ENCODE data around the gene PCDHGA8.
"Not testable (repeated sequence)": the region's sequence is repeated elsewhere in the genome, so short reads cannot be mapped to it uniquely, and the experiment has no call there.

The PCDHGA8 gene

GRCh38 chr5:141392429-141393198 lies at the start of gene PCDHGA8:
TSS of gene PCDHGA8 (plus strand) at chr5:141392633. CDS start at chr5:141392814, 181 bp downstream.
- DNase-seq = peak; percentile 39

GRCh38 chr5:141342773-141343172 lies 49.7 kb upstream of the PCDHGA8 start:
- DNase-seq = peak; percentile 4

- DNase-seq = peak; percentile 6
Measured at GRCh38 chr5:141343242-141343952, 49.0 kb upstream of the PCDHGA8 start, which contains the start of gene PCDHGA3. TSS of gene PCDHGA3 (plus strand) at chr5:141343829. CDS start at chr5:141344034, 205 bp downstream.

GRCh38 chr5:141343953-141344463 lies 48.4 kb upstream of the PCDHGA8 start:
- DNase-seq = no peak

- no peak for DNase-seq
Measured at GRCh38 chr5:141345327-141345726, 47.1 kb upstream of the PCDHGA8 start.

- not testable (repeated sequence) for DNase-seq
Measured at GRCh38 chr5:141346017-141346416, 46.4 kb upstream of the PCDHGA8 start.

- DNase-seq = peak; percentile 84
Measured at GRCh38 chr5:141349917-141350619, 42.4 kb upstream of the PCDHGA8 start, which contains the start of gene PCDHGB1. TSS of gene PCDHGB1 (plus strand) at chr5:141350099. CDS start at chr5:141350261, 162 bp downstream.

GRCh38 chr5:141351591-141351990 lies 40.8 kb upstream of the PCDHGA8 start:
- DNase-seq = no peak

GRCh38 chr5:141354900-141355469 lies 37.4 kb upstream of the PCDHGA8 start, which contains the start of gene PCDHGA4:
TSS of gene PCDHGA4 (plus strand) at chr5:141355021. CDS start at chr5:141355108, 87 bp downstream.
- peak; percentile 12 for DNase-seq

- DNase-seq = no peak
Measured at GRCh38 chr5:141355641-141356040, 36.8 kb upstream of the PCDHGA8 start.

- no peak for DNase-seq
Measured at GRCh38 chr5:141356133-141356532, 36.3 kb upstream of the PCDHGA8 start.

- DNase-seq = no peak
Measured at GRCh38 chr5:141356950-141357349, 35.5 kb upstream of the PCDHGA8 start.

- peak; percentile 57 for DNase-seq
Measured at GRCh38 chr5:141359790-141360426, 32.5 kb upstream of the PCDHGA8 start, which contains the start of gene PCDHGB2. TSS of gene PCDHGB2 (plus strand) at chr5:141359994. CDS start at chr5:141360136, 142 bp downstream.

GRCh38 chr5:141360685-141361084 lies 31.7 kb upstream of the PCDHGA8 start:
- DNase-seq = no peak

- DNase-seq = no peak
Measured at GRCh38 chr5:141362719-141363118, 29.7 kb upstream of the PCDHGA8 start.

GRCh38 chr5:141363952-141364660 lies 28.3 kb upstream of the PCDHGA8 start, which contains the start of gene PCDHGA5:
TSS of gene PCDHGA5 (plus strand) at chr5:141364162. CDS start at chr5:141364331, 169 bp downstream.
- no peak for DNase-seq

- no peak for DNase-seq
Measured at GRCh38 chr5:141366016-141366896, 26.2 kb upstream of the PCDHGA8 start.

GRCh38 chr5:141369994-141370848 lies 22.2 kb upstream of the PCDHGA8 start, which contains the start of gene PCDHGB3:
TSS of gene PCDHGB3 (plus strand) at chr5:141370242. CDS start at chr5:141370395, 153 bp downstream.
- DNase-seq = no peak

All from NCI-H69 (cell line).